H7 (cell line): ENCODE measurements around the gene ABCC1. TPM values are rescaled to one million over a fixed set of nuclear protein-coding genes. Genes with fewer than 3 reads are reported as not detected.

ENCODE experiments used
- DNase-seq: peaks from one replicate; pipeline ENCODE4 v3.0.0; 2012
- H3K27me3 ChIP-seq: 2 replicates; pipeline ENCODE4 v1.6.0; 2011; ENCODE audit warnings: mild to moderate bottlenecking, low read length; ENCODE audit not compliant: control insufficient read depth, insufficient read depth
- H3K36me3 ChIP-seq: replicated peaks from 2 replicates; pipeline ENCODE4 v1.5.1; 2011; ENCODE audit warnings: low read length; ENCODE audit not compliant: control insufficient read depth, insufficient read depth
- H3K4me3 ChIP-seq: 2 replicates; pipeline ENCODE4 v1.5.1; 2011; ENCODE audit warnings: low read depth, mild to moderate bottlenecking, control low read depth, low read length, moderate library complexity; ENCODE audit not compliant: insufficient read depth
- total RNA-seq: library from RNA; depleted of rRNA; stranded (reverse); fragments of >200 nt; shearing (Covaris generic); gene quantifications from 2 replicates; pipeline ENCODE4 v1.2.3, GENCODE V29; 2014

The ABCC1 gene
- total RNA-seq, 1 experiment from 2014 or later = 22.0 TPM

DNA sequence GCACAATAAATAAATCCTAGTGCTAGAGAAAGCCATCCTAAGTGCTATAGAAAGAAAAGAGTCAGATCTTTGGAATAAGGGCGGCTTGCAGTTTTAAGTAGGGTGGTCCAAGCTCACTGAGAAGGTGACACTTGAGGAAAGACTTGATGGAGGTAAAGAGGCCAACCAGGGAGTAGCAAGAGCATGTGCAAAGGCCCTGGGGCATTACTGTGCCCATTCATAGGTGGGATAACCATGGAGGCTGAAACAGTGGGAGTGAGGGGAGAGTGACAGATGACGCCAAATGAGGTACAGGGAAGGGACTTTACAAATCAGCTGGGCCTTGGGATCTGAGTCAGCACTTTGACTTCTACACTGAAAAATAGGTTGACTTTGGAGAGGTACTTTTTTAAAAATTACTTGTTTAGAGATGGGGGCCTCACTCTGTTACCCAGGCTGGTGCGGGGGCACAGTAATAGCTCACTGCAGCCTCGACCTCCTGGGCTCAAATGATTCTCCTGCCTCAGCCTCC, 115.5 kb downstream of the ABCC1 start:
- H3K4me3 ChIP-seq = no peak overlapping the region
- DNase-seq = no peak

DNA sequence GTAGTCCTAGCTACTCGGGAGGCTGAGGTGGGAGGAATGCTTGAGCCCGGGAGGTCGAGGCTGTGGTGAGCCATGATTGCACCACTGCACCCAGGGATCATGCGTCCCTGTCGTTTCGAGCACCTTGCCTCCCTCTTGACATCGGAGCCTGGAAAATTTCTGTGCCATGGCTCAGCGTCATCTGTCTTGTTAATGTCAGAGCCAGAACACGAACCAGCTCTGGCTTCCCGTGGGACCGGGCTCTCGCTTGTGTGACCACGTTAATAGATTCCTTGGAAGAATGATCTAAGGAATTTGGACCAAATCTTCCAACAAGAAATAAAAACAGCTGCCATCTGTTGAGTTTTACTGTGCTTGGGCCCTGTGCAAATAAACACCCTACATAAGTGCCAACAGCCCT, 117.7 kb downstream of the ABCC1 start:
- Histone ChIP-seq H3K27me3 (no peaks in the 10 kb centered on the region), H3K4me3 (no peak overlapping the region), H3K36me3 (peaks cover 9% of the 10 kb centered on the region)
- DNase-seq = no peak

More for the DNA sequence above, 115.5 kb downstream of the ABCC1 start:
- Histone ChIP-seq H3K36me3 (peaks cover 7% of the 10 kb centered on the region), H3K27me3 (no peaks in the 10 kb centered on the region)

DNA sequence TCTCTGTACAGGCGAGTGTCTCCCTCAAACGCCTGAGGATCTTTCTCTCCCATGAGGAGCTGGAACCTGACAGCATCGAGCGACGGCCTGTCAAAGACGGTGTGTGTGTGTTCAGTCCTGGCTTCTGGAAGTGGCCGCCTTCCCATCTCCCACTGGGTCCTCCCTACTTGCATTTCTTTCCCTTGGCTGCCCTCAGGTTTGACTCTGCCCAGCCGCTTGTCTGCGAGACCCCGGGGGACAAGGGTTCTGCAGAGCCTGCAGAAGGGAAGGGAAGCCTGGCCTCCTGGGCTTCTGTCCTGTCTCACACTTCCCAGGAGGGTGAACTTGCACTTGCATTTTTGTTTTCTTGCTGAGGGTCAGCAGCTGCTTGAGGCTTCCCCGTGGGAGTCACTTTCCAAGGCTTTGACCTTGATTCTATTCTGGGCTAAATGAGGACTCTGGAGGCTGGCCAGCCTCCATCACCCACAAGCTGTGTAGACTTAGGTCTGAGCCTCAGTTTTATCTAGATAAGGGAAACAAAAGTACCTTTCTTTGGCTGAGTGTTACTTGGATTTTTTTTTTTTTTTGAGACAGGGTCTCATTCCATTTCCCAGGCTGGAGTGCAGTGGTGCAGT, 122.3 kb downstream of the ABCC1 start:
- H3K27me3 ChIP-seq = no peaks in the 10 kb centered on the region
- DNase-seq = no peak

DNA sequence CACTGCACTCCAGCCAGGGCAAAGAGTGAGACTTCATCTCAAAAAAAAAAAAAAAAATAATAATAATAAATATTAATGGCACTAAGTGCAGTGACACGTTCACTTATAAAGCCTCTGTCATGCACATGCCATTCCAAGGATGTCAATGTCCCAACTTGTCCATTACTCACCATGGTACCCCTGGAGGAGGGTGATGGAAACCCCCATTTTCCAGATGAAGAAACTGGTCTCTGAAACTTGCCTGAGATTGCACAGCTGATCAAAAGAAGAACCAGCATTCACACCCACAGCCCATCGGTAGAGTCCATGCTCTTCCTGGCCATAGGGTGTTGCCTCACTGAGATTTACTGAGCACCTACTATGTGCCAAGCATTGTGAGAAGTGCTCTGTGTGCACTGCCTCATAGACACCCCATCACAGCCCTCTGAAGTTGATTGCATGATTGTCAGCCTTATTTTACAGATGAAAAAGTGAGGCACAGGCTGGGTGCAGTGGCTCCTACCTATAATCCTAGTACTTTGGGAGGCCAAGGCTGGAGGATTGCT, 123.7 kb downstream of the ABCC1 start:
- peaks cover 32% of the 10 kb centered on the region for H3K36me3 ChIP-seq
- H3K27me3 ChIP-seq = no peaks in the 10 kb centered on the region
- H3K4me3 ChIP-seq = no peak overlapping the region
- DNase-seq = no peak

More for the DNA sequence above, 122.3 kb downstream of the ABCC1 start:
- H3K36me3 ChIP-seq = peaks cover 25% of the 10 kb centered on the region
- H3K4me3 ChIP-seq = no peak overlapping the region

DNA sequence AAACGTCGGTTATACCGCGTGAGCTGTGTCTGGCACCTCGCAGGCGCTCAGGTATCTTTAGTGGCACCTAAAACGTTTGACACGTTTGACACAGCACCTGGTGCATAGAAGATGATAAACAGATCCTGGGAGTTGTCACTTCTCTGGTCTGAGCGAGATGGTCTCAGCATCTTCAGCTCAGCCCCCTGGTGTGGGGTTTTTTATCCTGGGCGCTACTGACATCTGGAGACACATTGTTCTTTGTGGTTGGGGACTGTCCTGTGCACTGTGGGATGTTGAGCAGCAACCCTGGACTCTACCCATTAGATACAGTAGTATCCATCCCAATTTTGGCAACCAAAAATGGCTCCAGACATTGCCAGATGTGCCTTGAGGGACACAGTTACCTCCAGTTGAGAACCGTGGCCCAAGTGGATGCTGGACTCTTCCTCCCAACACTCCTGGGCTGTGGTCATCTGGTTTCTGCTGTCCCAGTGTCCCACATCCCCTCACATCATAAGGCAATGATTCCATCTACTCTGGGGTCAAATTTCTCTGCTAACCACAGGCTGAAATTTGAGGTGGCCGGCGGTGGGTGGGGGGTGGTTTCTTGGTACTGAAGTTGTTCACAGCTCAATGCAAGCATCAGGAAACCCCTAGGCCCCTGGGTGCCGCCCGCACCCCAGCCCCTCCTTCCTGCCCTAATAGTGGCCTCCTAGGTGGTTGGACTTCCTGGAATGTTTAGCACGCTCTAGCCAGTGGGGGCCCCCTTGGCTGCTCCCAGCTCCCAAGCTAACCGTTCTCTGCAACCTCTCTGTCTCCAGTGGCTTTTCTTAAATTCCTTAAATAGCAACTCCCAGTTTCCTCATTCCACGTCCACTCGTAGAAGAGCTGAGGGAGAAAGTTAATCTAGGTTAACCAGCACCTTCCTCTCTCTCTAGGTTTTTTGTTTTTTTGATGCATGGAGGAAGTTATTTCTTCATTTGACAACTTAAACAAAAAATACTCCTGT, 124.8 kb downstream of the ABCC1 start:
- Histone ChIP-seq H3K4me3 (no peak overlapping the region), H3K36me3 (peaks cover 35% of the 10 kb centered on the region), H3K27me3 (no peaks in the 10 kb centered on the region)
- DNase-seq = peak; percentile 74

DNA sequence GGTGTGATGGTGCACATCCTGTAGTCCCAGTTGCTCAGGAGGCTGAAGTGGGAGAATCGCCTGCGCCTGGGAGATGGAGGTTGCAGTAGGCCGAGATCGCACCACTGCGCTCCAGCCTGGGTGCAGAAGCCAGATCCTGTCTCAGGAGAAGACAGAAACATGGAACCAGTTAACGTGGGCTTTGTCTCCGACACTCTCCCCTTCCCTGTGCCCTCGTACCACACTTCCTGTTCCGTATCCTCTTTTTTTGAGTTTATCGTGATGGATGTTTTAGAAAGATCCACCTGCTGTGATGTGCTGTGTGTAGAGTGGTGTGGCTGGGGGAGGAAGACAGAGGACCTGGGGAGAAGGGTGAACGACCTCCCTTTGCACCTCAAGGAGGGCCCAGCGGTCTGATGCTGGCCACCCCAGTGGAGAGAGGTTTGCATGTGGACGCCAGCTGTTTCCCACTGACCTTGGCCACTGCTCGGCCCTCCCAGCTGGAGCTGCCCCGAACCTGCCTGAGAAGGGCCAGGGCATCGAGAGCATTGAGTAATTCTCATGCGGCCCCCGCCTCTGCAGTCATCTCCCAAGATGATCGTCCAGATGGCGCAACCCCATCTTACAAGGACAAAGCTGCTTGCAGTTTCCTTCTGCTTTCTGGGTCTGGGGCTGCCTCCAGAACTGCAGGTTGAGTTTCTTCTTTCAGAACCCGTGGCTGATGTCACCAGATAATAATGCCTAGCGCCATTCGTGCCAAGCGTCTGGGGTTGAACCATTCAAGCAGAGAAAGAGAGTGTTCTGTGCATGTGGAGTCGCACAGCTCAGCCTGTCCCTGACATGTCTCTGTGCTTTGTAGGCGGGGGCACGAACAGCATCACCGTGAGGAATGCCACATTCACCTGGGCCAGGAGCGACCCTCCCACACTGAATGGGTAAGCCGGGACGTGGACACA, 126.3 kb downstream of the ABCC1 start:
- Histone ChIP-seq H3K36me3 (peaks cover 40% of the 10 kb centered on the region), H3K4me3 (no peak overlapping the region), H3K27me3 (no peaks in the 10 kb centered on the region)
- no peak for DNase-seq

DNA sequence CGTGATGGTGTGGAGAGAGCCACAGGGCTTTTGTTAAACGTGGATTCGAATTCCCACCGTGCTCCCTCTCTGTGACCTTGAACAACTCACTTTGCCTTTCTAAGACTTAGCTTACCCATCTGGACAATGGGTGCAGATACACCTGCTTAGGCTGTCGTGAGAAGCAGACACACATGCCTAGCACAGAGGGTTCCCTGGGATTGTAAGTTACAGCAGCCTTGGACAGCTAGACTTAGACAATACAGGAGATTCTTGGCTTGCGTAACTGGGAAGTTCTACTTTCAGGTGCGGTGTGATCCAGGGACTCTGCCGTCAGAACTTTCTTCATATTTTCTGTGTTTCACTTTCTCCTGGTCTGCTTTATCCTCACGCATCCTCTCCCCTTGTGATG, 127.0 kb downstream of the ABCC1 start:
- Histone ChIP-seq H3K4me3 (no peak overlapping the region), H3K27me3 (no peaks in the 10 kb centered on the region), H3K36me3 (peaks cover 40% of the 10 kb centered on the region)
- DNase-seq = no peak

DNA sequence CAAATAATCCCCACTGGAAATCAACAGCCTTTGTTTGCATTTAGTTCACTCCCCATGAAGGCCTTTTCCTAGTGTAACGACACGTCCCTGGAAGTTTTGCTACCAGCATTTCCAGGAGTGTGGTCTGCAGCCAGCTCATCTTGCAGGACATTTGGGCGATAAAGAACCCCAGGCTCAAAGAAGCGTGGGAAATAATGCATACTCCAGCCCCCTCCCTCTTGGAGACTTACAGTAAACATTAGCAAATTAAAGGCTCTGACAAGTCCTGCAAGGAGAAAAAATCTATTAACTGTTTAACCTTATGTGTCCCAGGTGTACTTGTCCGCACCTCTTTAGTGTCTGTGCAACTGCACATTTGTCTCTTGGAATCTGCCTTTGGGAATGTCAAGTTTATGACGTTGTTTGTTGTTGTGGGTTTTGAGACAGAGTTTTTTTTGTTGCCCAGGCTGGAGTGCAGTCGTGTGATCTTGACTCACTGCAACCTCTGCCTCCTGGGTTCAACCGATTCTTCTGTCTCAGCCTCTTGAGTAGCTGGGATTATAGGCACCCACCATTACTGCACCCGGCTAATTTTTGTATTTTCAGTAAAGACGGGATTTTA, 131.1 kb downstream of the ABCC1 start:
- no peak for DNase-seq
- peaks cover 41% of the 10 kb centered on the region for H3K36me3 ChIP-seq
- H3K4me3 ChIP-seq = no peak overlapping the region
- H3K27me3 ChIP-seq = no peaks in the 10 kb centered on the region

DNA sequence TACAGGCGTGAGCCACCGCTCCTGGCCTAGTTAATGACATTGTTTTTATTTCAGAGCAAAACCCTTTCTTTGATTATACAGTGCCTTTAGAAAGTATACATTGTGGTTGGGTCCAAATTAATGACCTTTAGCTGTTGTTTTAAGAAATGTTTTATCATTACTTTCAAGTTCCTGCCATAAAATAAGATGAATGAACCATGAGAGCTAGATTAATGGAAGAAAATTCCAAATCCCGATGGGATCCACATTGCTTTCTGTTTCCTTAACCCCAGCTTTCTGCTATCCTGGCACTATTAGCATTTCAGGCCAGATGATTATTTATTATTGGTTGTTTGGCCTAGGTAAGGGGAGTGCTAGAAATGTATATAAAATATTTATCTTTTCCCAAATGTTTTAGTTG, 131.7 kb downstream of the ABCC1 start:
- no peaks in the 10 kb centered on the region for H3K27me3 ChIP-seq
- H3K4me3 ChIP-seq = no peak overlapping the region
- DNase-seq = no peak
- H3K36me3 ChIP-seq = peaks cover 41% of the 10 kb centered on the region

DNA sequence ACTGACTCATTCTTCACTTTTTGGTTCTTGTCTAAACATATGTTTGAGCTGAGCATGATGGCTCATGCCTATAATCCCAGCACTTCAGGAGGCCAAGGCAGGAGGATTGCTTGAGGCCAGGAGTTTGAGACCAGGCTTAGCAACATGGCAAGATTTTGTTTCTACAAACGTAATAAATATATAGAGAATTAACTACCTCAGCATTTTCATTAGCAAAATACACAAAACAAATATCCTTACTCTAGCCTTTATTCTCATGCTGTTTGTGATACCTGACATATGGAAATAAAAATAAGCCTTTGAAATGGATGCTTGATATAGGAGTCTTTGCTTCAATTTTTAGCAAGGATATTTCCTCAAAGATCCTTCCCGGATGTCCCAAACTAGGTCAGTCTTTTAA, 132.8 kb downstream of the ABCC1 start:
- H3K36me3 ChIP-seq = peaks cover 43% of the 10 kb centered on the region
- no peak overlapping the region for H3K4me3 ChIP-seq
- no peaks in the 10 kb centered on the region for H3K27me3 ChIP-seq
- no peak for DNase-seq

DNA sequence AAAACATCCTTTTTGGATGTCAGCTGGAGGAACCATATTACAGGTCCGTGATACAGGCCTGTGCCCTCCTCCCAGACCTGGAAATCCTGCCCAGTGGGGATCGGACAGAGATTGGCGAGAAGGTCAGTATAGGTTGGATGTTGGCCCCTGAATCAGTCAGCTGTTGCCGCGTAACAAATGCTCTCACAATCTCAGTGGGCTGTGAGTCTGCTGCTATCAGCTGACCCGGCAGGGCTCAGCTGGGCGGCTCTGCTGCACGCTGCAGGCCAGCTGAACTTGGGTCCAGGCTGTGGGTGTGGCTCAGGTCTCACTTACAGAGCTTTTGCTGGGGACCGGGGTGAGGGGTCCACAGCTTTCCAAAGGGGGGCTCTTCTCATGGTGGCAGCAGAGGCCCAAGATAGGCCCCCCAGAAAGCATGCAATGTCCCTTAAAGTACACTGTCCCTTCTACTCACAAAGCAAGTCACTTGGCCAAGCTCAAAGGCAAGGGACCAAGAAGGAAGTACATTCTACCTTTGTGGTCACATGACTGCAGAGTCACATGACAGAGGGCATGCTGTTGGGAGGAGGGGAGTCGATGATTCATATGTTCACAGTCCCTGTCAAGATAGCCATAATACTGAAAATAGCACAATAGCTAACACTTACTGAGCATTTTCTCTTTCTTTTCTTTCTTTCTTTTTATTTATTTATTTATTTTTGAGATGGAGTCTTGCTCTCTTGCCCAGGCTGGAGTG, 134.2 kb downstream of the ABCC1 start:
- DNase-seq = no peak
- H3K27me3 ChIP-seq = no peaks in the 10 kb centered on the region
- H3K36me3 ChIP-seq = peaks cover 39% of the 10 kb centered on the region
- no peak overlapping the region for H3K4me3 ChIP-seq

DNA sequence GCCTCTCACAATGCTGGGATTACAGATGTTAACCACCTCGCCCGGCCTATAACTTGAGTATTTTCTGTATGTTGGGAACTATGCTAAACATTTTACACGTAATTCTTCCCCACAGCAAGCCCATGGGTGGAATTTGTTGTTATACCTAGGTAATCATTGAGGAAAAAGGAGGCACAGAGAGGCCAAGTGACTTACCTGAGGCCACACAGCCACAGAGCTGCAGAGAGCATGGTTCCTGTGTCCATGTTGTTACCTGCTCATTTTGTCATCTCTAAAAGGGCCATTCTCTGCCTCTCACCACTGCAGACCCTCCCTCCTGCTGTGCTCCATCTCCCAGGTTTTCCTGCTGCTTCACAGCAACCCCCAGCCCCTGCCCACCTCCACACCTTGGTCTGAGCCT, 135.5 kb downstream of the ABCC1 start:
- Histone ChIP-seq H3K4me3 (no peak overlapping the region), H3K36me3 (peaks cover 37% of the 10 kb centered on the region), H3K27me3 (no peaks in the 10 kb centered on the region)
- DNase-seq = no peak
